Duodenal mucosa (tissue), 2 donors: Measurements from ENCODE around the gene ZNF385D.

Source experiments
- H3K27ac ChIP-seq: one replicate; pipeline ENCODE4 v1.7.0; 2013; ENCODE audit warnings: low read depth, low read length
- H3K27me3 ChIP-seq, 2 donors: one replicate each; pipeline ENCODE4 v1.7.0; 2013; ENCODE audit warnings: low read length in 2 of 2, control low read depth in 1 of 2; ENCODE audit not compliant: insufficient read depth in 2 of 2, control insufficient read depth in 1 of 2
- H3K36me3 ChIP-seq, 2 donors: one replicate each; pipeline ENCODE4 v1.7.0; 2013; ENCODE audit warnings: low read length in 2 of 2, control low read depth in 1 of 2; ENCODE audit not compliant: insufficient read depth in 2 of 2, control insufficient read depth in 1 of 2
- H3K4me1 ChIP-seq, 2 donors: one replicate each; pipeline ENCODE4 v1.7.0; 2013; ENCODE audit warnings: low read length in 2 of 2, control low read depth in 1 of 2; ENCODE audit not compliant: insufficient read depth in 2 of 2, control insufficient read depth in 1 of 2
- H3K4me3 ChIP-seq, 2 donors: one replicate each; pipeline ENCODE4 v1.7.0; 2013; ENCODE audit warnings: low read length in 2 of 2, low read depth in 1 of 2
- H3K9ac ChIP-seq, 2 donors: one replicate each; pipeline ENCODE4 v1.7.0; 2013; ENCODE audit warnings: low read length in 2 of 2, low read depth in 1 of 2
- H3K9me3 ChIP-seq, 2 donors: one replicate each; pipeline ENCODE4 v1.7.0; 2013; ENCODE audit warnings: low read length in 2 of 2, control low read depth in 1 of 2; ENCODE audit not compliant: control insufficient read depth in 1 of 2

Gene ZNF385D

DNA sequence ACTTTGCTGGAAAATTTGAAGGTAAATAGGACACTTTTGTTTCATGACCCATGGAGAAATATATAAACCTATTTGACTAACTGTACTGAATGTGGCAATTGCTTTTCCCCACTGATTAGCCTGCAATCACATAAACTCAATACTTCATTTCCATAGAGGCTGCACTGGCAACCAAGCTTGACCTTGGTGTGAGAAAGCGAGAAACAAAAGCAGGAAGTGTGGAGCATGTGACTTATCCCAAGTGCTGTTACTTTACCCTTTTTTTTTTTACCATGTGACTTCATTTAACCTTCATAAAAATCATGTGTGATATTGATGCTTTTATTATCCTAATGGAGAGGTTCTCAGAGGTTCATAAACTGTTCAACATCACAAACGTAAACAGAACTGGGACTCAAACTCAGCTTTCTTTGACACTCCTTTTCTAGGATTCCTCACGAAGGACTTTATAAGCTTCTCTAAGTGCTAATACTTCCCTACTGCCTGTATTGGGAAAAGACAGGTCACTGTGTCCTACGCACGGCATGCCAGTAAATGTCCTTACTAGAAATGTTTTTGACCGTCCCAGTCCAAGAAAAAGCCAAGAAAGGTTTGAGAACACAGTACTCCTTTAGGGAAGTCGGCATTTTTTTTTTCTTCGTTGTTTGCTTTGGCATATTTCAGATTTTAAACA lies 34.9 kb upstream of the ZNF385D start:
- H3K4me1 ChIP-seq = no peaks in the 10 kb centered on the region

DNA sequence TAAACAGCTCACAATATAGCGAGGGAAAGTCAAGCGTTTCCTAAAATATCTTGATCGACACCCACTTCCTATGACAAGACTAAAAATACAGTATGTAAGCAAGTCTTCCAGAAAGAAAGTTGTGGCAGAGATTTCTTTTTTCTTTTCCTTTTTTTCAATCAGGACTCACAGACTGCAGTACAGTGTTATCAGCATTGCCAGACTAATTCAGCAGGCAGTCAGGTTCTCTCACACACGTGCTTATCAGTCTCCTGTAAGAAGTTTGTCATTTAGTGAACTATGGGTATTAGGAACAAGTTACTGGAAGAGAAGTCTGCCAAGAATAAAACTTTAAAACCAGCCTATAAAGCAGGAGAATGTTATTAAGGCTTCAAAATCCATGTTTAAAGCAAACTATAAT lies 32.8 kb upstream of the ZNF385D start:
- H3K4me3 ChIP-seq = no peak overlapping the region
- H3K36me3 ChIP-seq = no peaks in the 10 kb centered on the region
- no peaks in the 10 kb centered on the region for H3K9me3 ChIP-seq
- H3K27ac ChIP-seq = no peak overlapping the region
- no peaks in the 10 kb centered on the region for H3K4me1 ChIP-seq
- H3K9ac ChIP-seq = no peak overlapping the region
- no peaks in the 10 kb centered on the region for H3K27me3 ChIP-seq

More for the DNA sequence above, 34.9 kb upstream of the ZNF385D start:
- Histone ChIP-seq H3K36me3 (no peaks in the 10 kb centered on the region), H3K27me3 (no peaks in the 10 kb centered on the region), H3K4me3 (no peak overlapping the region), H3K9me3 (no peaks in the 10 kb centered on the region), H3K27ac (no peak overlapping the region), H3K9ac (no peak overlapping the region)

DNA sequence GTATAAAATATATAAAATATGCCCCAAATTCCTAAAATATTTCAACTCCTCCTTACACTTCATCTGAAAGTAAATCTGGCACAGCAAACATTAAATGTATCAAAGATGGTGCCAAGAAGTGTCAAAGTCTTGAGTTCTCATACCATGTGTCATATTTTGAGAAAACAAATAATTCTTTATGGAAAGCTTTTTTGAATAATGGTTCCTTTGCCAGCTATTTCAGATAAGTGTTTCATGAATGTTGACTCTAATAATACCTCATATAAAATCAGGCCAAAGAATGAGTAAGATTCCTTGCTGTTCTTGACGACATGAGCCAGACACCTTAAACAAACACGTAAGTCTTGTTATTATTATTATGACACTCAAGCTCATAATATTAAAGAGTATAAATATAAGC lies 30.3 kb upstream of the ZNF385D start:
- Histone ChIP-seq H3K27me3 (no peaks in the 10 kb centered on the region), H3K9me3 (no peaks in the 10 kb centered on the region), H3K27ac (no peak overlapping the region), H3K36me3 (no peaks in the 10 kb centered on the region), H3K4me1 (no peaks in the 10 kb centered on the region), H3K4me3 (no peak overlapping the region), H3K9ac (no peak overlapping the region)

DNA sequence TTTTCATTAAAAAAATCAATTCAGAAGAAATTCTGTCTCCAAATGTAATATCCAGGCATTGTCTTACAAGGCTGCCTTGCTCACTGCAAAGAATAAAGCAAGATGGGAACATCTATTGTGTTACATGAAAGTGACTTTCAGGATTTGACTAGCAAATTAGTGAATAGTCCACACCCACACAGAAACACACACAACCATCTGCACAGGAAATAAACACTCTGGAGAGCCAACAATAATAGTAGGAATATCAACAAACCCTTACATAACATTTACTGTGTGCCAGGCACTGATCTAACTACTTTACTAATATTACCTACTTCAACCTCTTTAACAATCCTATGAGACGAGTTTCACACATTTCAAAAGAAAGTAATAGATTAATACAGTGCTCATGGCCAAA lies 28.9 kb upstream of the ZNF385D start:
- Histone ChIP-seq H3K4me1 (no peaks in the 10 kb centered on the region), H3K9ac (no peak overlapping the region), H3K27ac (no peak overlapping the region), H3K9me3 (no peaks in the 10 kb centered on the region), H3K4me3 (no peak overlapping the region), H3K36me3 (no peaks in the 10 kb centered on the region), H3K27me3 (no peaks in the 10 kb centered on the region)

DNA sequence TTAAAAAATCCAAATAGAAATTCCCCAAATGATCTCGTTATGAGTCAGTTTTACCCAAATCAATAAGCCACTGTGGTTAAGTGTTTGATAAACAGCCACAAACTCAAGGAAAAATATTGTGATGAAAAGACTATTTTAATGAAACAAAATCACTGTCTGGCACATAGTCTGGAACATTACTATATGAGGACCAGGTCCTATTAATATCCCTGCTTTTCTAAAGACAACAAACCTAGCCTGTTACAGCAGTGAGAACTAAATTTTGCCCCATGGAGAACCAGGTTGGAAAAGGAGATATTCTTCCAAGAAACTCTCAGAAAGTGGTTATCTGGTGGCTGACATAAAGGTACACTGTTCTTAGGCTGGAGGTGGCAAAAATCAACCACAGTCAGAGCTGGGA lies 27.7 kb upstream of the ZNF385D start:
- Histone ChIP-seq H3K9me3 (no peaks in the 10 kb centered on the region), H3K9ac (no peak overlapping the region), H3K4me1 (no peaks in the 10 kb centered on the region), H3K27me3 (no peaks in the 10 kb centered on the region), H3K27ac (no peak overlapping the region), H3K4me3 (no peak overlapping the region), H3K36me3 (no peaks in the 10 kb centered on the region)

DNA sequence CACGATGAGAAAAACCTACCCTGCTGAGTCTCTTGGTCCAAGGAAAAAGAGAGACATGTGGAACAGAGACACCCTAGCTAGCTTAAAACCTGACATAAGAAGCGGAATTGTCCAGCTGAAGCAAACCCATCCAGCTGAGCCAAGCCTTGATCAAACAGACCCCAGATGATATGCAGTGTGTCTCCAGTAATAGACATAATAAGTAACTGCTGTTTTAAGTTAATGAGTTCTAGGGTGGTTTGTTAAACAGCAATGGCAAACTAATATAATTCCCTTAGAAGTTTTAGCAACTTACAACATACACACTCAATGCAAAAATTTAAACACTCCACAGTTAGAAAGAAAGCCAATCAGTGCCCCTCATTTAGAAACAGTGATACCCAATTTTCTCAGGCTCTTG lies 26.8 kb upstream of the ZNF385D start:
- Histone ChIP-seq H3K9ac (no peak overlapping the region), H3K36me3 (no peaks in the 10 kb centered on the region), H3K4me3 (no peak overlapping the region), H3K27ac (no peak overlapping the region), H3K4me1 (no peaks in the 10 kb centered on the region), H3K27me3 (no peaks in the 10 kb centered on the region), H3K9me3 (no peaks in the 10 kb centered on the region)

DNA sequence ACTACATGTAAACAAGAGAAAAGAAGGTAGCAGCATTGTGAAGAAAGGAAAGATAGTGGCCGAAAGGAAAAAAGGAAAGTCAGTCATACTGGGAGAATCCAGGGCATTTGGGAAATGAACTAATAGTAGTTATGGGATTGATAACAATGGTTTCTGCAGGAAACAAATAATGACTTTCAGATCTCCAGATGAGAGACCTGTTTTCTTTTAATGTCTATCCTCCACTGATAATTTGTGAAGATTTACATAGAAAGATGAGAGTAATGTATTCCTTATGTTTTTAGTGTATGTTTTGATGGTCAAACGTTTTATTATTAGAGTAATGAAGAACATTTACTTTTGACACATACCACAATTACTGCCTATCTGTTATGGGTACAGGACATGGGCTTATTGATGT lies 15.0 kb upstream of the ZNF385D start:
- Histone ChIP-seq H3K9me3 (peaks cover 0 to 11% of the 10 kb centered on the region in 2 donors), H3K27ac (no peak overlapping the region), H3K36me3 (no peaks in the 10 kb centered on the region), H3K4me1 (no peaks in the 10 kb centered on the region), H3K27me3 (no peaks in the 10 kb centered on the region), H3K4me3 (no peak overlapping the region), H3K9ac (no peak overlapping the region)

DNA sequence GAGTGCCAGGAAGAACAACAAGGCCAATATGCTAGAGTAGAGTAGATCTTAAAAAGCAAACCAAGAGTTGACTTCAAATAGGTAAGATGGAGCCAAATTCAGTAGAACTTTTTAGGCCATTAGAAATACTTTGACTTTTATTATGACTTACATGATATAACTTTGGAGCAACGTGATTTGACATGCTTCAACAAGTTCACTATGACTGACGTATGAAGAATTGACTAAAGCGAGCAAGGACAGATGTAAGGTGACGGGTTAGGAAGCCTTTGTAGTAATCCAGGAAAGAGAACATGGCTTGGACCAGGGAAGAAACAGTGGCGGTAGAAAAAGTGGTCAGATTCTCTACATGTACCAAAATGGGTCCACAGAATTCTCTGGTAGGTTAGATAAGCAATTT lies 4.9 kb upstream of the ZNF385D start:
- no peaks in the 10 kb centered on the region for H3K9me3 ChIP-seq
- no peaks in the 10 kb centered on the region for H3K36me3 ChIP-seq
- no peak overlapping the region for H3K9ac ChIP-seq
- H3K27ac ChIP-seq = no peak overlapping the region
- no peaks in the 10 kb centered on the region for H3K4me1 ChIP-seq
- no peak overlapping the region for H3K4me3 ChIP-seq
- H3K27me3 ChIP-seq = no peaks in the 10 kb centered on the region

DNA sequence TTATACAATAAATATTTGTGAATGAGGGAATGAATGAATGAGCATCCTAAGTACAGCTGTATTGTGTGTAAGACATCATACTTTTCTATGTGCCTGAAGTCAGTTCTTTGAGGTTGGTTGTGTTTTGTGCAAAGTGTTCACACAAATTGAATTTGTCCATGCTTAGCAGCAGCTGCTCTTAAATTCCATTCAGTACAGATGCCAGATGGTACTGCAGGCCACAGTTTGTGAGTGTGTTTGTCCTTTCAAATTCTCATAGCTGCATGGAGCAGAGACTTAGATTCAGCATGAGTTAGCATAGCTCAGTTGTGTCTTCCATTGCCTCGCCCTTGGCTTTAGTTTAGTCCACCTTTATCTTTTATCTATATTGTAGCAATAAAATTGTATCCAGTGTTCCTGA lies 3.8 kb upstream of the ZNF385D start:
- no peaks in the 10 kb centered on the region for H3K27me3 ChIP-seq
- H3K9ac ChIP-seq = no peak overlapping the region
- no peaks in the 10 kb centered on the region for H3K9me3 ChIP-seq
- H3K36me3 ChIP-seq = no peaks in the 10 kb centered on the region
- H3K4me3 ChIP-seq = no peak overlapping the region
- no peak overlapping the region for H3K27ac ChIP-seq
- no peaks in the 10 kb centered on the region for H3K4me1 ChIP-seq

DNA sequence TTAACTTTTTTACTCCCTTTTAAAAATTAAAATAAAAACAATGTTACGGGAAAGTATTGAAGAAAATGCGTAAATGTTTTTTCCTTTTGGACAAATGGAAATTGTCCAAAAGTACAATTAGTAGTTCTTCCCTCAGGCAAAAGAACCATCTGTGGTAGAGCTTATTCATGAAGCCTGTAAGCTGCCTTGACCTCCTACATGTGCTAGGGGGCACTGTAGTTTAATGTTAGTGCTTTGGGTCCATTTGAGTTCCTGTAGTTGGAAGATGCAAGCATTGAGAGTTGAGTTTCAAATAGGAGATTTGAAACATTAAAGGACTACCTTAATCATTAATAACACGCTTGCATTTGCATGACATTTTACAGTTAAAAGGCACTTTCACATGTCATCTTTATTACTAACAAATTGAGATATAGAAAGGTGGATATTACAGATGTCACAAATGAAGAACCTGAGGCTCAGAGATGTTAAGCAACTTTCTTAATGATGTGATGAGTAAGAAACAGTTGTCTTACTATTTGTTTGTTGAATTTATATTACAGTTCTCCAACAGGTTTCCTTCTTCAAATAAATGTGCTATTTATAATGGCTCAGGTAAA lies 1.8 kb upstream of the ZNF385D start:
- no peaks in the 10 kb centered on the region for H3K4me1 ChIP-seq
- H3K36me3 ChIP-seq = no peaks in the 10 kb centered on the region
- H3K27ac ChIP-seq = no peak overlapping the region
- H3K4me3 ChIP-seq = no peak overlapping the region
- peaks cover 0 to 2% of the 10 kb centered on the region in 2 donors for H3K9me3 ChIP-seq
- H3K27me3 ChIP-seq = peaks cover 0 to 6% of the 10 kb centered on the region in 2 donors
- no peak overlapping the region for H3K9ac ChIP-seq
